Activated CD8-positive, alpha-beta T cell treated with anti-CD3 and anti-CD28 coated beads for 36 hours (primary cell): ENCODE data around the gene CNTN2. TPM values are rescaled to one million over a fixed set of nuclear protein-coding genes. Genes with fewer than 3 reads are reported as not detected.

ENCODE experiments used
- ATAC-seq: fragments of 200-7000 bp; cut with Tn5 transposase; one replicate; pipeline ENCODE4 v1.10.0; 2021; ENCODE audit warnings: mild to moderate bottlenecking, moderate library complexity
- CTCF ChIA-PET: fragments of 350-600 bp; sonication (Branson Sonifier 250); formaldehyde crosslinking; loops from one replicate; lab custom pipeline; 2021; ENCODE audit warnings: antibody characterized with exemption; lab: Charles Lee
- POLR2A ChIA-PET: fragments of 350-600 bp; sonication (Branson Sonifier 250); formaldehyde crosslinking; loops from one replicate; lab custom pipeline; 2021; ENCODE audit warnings: antibody characterized with exemption; lab: Charles Lee
- DNase-seq: peaks from one replicate; pipeline ENCODE4 v3.0.0-alpha.2; 2020
- H3K27ac Mint-ChIP-seq: one replicate; pipeline ENCODE4 v1.8.0; 2021; ENCODE audit warnings: mild to moderate bottlenecking, mixed read lengths
- H3K27me3 Mint-ChIP-seq: one replicate; pipeline ENCODE4 v1.8.0; 2021; ENCODE audit warnings: mixed read lengths
- H3K36me3 Mint-ChIP-seq: one replicate; pipeline ENCODE4 v1.8.0; 2021; ENCODE audit warnings: low read depth, mixed read lengths
- H3K4me1 Mint-ChIP-seq: one replicate; pipeline ENCODE4 v1.8.0; 2021; ENCODE audit warnings: low read depth, mixed read lengths
- H3K4me3 Mint-ChIP-seq: one replicate; pipeline ENCODE4 v1.8.0; 2021; ENCODE audit warnings: mild to moderate bottlenecking, moderate library complexity, mixed read lengths
- H3K9me3 Mint-ChIP-seq: one replicate; pipeline ENCODE4 v1.8.0; 2021; ENCODE audit warnings: mixed read lengths
- intact Hi-C: fragments of 100-400 bp; cut with micrococcal nuclease; formaldehyde crosslinking; loops from one replicate; pipeline ENCODE4 v1.10.0; 2022
- total RNA-seq, 2 experiments: library from RNA; stranded (reverse); gene quantifications; one replicate each; pipeline ENCODE4 v1.2.3, GENCODE V29; 2021
- TF ChIP-seq, protein P1 (sequence below): fragments of 200-600 bp; IDR thresholded peaks from one replicate; pipeline ENCODE4 v1.8.0; 2022; ENCODE audit warnings: antibody characterized with exemption, mild to moderate bottlenecking

Gene CNTN2
- total RNA-seq, 2 experiments from 2014 or later, result not detected

DNA sequence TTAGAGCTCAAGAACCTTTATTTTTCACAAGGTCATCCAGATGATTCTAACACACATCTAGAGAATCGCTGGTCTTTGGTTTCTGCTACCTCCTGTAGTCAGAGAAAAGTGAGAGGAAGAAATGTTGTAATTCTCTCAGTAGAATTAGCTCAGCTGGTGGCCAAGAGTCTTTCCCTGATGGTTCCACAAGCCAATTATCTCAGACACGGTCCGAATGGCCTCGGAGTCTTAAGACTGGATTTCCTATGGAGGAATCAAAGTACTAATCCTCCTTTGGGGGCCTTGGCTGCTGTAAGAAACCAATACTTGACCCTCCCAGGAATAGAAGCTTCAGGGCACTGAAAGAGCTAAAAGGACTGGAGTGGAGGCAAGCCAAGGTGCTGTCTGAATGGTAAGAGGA lies 39.4 kb downstream of the CNTN2 start:
- ATAC-seq, result no peak
- no peak for DNase-seq
- H3K36me3 Mint-ChIP-seq, result peaks cover 8% of the 10 kb centered on the region
- H3K4me3 Mint-ChIP-seq, result no peak overlapping the region
- CTCF ChIA-PET, result interaction anchor here (0.8 to 6.1 kb wide), 4 partner anchors 16 to 174 kb away, joined by 3 to 35 read pairs (median 4); no protein-coding TSS in a partner anchor
- no peaks in the 10 kb centered on the region for H3K9me3 Mint-ChIP-seq
- H3K4me1 Mint-ChIP-seq, result no peaks in the 10 kb centered on the region
- TF ChIP-seq, protein P1, sequence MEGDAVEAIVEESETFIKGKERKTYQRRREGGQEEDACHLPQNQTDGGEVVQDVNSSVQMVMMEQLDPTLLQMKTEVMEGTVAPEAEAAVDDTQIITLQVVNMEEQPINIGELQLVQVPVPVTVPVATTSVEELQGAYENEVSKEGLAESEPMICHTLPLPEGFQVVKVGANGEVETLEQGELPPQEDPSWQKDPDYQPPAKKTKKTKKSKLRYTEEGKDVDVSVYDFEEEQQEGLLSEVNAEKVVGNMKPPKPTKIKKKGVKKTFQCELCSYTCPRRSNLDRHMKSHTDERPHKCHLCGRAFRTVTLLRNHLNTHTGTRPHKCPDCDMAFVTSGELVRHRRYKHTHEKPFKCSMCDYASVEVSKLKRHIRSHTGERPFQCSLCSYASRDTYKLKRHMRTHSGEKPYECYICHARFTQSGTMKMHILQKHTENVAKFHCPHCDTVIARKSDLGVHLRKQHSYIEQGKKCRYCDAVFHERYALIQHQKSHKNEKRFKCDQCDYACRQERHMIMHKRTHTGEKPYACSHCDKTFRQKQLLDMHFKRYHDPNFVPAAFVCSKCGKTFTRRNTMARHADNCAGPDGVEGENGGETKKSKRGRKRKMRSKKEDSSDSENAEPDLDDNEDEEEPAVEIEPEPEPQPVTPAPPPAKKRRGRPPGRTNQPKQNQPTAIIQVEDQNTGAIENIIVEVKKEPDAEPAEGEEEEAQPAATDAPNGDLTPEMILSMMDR, result no peak
- H3K27me3 Mint-ChIP-seq, result no peaks in the 10 kb centered on the region
- POLR2A ChIA-PET, result no interaction called here
- H3K27ac Mint-ChIP-seq, result no peak overlapping the region
- intact Hi-C loops, result no loop called here

DNA sequence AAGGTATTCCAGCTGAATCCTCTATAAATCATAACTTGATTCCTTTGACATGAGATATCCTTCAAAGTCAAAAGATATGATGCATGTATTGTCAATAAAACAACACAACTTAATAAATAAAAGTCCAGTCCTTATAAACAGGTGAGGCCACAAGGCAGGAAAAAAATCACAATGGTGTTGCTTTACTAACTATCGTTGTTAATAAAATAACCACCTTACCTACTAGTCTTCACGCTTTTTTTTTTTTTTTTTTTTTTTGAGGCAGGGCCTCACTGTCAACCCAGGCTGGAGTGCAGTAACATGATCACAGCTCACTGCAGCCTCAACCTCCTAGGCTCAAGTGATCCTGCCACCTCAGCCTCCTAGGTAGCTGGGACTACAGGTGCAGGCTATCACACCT lies 41.3 kb downstream of the CNTN2 start, which contains the start of gene TMEM81:
Gene TMEM81 (minus strand): TSS at position 101 of the 400 bp plus-strand sequence. CDS start 140 bp downstream, outside the sequence.
- H3K4me3 Mint-ChIP-seq, result no peak within 1 kb of the TSS
- intact Hi-C loops, result no loop called here
- ChIA-PET CTCF (interaction anchor here (1.0 to 6.1 kb wide), 2 partner anchors 22 to 242 kb away, joined by 3 to 35 read pairs; no protein-coding TSS in a partner anchor), POLR2A (no interaction called here)
- no peaks in the 10 kb centered on the region for H3K4me1 Mint-ChIP-seq
- TF ChIP-seq, protein P1, result no peak
- H3K9me3 Mint-ChIP-seq, result no peaks in the 10 kb centered on the region
- DNase-seq (no peak), ATAC-seq (no peak)
- H3K27ac Mint-ChIP-seq, result no peak within 1 kb of the TSS
- no peaks in the 10 kb centered on the region for H3K27me3 Mint-ChIP-seq
- H3K36me3 Mint-ChIP-seq, result peaks cover 26% of the 10 kb centered on the region

DNA sequence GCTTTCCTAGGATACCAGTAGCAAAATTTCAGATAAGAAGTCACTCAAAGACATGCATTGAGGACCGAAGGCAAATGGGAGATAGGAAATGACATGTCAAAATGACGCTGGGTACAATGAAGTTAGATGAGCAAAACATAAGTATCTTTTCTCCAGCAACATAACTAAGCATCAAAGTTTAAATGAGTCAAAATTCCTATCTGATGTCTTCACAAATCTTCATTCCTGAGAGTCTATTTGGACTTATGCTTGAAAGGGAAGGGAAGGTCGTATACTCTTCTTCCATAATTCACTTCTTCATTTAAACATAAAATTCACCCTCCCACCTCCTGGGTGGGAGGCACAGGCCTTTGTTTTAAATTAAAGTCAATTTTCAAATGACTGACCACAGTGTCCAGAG lies 45.3 kb downstream of the CNTN2 start:
- POLR2A ChIA-PET, result interaction anchor here (1.1 kb wide), 1 partner anchor 35 kb away, joined by 3 read pairs; no protein-coding TSS in a partner anchor
- Mint-ChIP-seq H3K4me1 (no peaks in the 10 kb centered on the region), H3K4me3 (no peak overlapping the region), H3K9me3 (no peaks in the 10 kb centered on the region), H3K27me3 (no peaks in the 10 kb centered on the region), H3K27ac (no peak overlapping the region), H3K36me3 (peaks cover 27% of the 10 kb centered on the region)
- CTCF ChIA-PET, result interaction anchor here (1.9 to 2.8 kb wide), 2 partner anchors 26 to 27 kb away, joined by 4 to 18 read pairs; no protein-coding TSS in a partner anchor
- intact Hi-C loops, result no loop called here
- no peak for DNase-seq
- no peak for ATAC-seq
- TF ChIP-seq, protein P1, result no peak

DNA sequence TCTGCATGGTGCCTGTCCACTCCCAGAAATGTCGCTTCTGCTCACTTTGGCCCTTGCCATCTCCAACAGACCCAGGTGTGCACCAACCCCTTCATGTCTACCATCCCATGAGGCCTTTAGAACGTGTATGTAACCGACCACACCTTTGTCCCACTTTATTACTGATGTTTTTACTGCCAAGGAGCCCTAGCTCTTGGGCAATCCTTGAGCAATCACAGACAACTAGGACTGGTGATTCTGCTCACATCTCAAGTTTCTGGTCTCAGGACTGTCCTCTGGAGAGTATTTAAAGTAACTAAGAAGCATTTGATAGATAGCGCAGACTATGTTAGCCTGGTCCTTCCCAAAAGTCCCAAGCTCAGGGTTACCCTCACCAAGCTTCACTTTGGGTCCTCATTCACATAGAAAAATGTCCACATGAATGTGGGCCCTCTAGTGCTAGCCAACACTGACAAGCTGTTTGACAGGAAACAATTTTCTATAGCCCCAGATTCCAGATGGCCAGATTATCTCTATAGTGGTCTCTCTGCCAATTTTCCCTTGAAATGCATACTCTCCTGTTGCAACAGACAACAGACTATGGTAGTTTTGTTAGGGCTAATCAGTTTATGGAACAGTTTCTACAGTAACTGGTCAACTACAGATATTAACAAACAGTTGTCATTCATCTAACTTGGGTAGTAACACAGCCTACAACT lies 48.2 kb downstream of the CNTN2 start:
- POLR2A ChIA-PET, result no interaction called here
- Mint-ChIP-seq H3K27ac (peak overlapping the region; percentile 21), H3K4me1 (no peaks in the 10 kb centered on the region), H3K4me3 (no peak overlapping the region), H3K27me3 (no peaks in the 10 kb centered on the region), H3K9me3 (no peaks in the 10 kb centered on the region), H3K36me3 (peaks cover 35% of the 10 kb centered on the region)
- TF ChIP-seq, protein P1, result no peak
- CTCF ChIA-PET, result interaction anchor here (0.7 to 1.6 kb wide), 2 partner anchors 30 kb away, joined by 3 to 7 read pairs; no protein-coding TSS in a partner anchor
- DNase-seq (no peak), ATAC-seq (no peak)
- intact Hi-C loops, result no loop called here

DNA sequence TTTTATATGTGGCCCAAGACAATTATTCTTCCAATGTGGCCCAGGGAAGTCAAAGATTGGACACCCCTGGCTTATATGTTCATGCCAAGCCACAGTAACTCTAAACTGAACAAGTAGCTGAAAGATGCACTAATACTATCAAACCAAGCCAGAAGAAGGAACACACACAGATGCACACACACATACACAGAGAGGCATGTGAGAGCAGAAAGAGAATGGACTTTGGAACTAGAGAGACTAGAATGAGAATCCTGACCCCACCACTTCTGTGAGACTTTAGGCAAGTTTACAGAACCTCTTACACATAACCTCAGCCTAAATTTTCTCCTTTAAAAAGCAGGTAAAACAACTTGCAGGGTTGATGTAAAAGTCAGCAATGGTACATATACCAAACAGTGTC lies 52.4 kb downstream of the CNTN2 start:
- Mint-ChIP-seq H3K4me1 (no peaks in the 10 kb centered on the region), H3K36me3 (peaks cover 39% of the 10 kb centered on the region), H3K27me3 (no peaks in the 10 kb centered on the region), H3K9me3 (no peaks in the 10 kb centered on the region), H3K4me3 (no peak overlapping the region), H3K27ac (no peak overlapping the region)
- ATAC-seq (no peak), DNase-seq (no peak)
- TF ChIP-seq, protein P1, result no peak
- ChIA-PET POLR2A (no interaction called here), CTCF (interaction anchor here (0.7 to 1.4 kb wide), 2 partner anchors 106 to 1567 kb away, joined by 3 to 4 read pairs; no protein-coding TSS in a partner anchor)
- intact Hi-C loops, result no loop called here
